HG02870 (cell line): Measurements from ENCODE around the gene DNAH2.
"Not testable (repeated sequence)": the region's sequence is repeated elsewhere in the genome, so short reads cannot be mapped to it uniquely, and the experiment has no call there.

Experiments
- ATAC-seq: cut with Tn5 transposase; IDR thresholded peaks from one replicate; pipeline ENCODE4 v1.9.1; 2021; ENCODE audit warnings: mild to moderate bottlenecking, moderate library complexity; ENCODE audit not compliant: unreplicated experiment

The DNAH2 gene

DNA sequence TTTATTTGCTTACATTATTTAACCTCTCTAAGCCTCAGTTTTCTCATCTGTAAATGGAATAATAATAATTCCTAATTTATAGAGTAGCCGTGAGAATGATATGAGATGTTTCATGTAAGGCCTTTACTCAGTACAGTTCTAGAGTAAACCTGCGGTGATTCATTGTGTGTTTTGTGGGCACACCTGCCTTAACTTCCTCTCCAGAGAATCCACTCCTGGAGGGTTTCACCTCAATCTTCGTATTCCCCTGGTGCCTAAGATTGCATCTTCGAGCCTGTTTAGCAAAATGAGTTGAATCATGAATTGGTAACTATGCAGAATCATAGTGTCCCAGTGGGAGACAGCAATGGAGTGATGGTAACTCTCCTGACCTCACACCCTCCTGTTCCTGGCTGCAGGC is 52.3 kb downstream of the DNAH2 start:
- ATAC-seq = no peak

- no peak for ATAC-seq
Observed at GRCh38 chr17:7774055-7774521, 56.5 kb downstream of the DNAH2 start.

- ATAC-seq = no peak
Observed at GRCh38 chr17:7775051-7775450, 57.5 kb downstream of the DNAH2 start.

GRCh38 chr17:7777017-7777416 is 59.5 kb downstream of the DNAH2 start:
- no peak for ATAC-seq

DNA sequence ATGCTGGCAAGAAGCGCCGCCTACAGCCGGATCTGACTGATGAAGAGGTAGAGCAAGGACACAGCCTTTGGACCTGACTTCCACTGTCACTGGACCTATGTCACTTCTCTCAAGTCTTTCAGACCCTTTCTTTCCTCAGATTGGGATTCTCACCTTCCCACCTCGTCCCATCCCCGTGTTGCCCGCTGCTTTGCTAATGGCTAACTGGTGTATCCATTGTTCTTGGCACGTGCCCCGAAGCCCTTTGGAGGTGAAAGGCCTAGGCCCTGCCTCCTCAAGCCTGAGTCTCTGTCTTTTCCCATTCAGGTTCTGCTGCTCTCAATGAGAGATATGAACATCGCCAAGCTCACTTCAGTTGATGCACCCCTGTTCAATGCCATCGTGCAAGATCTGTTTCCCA is 63.2 kb downstream of the DNAH2 start:
- no peak for ATAC-seq

GRCh38 chr17:7781429-7781828 is 63.9 kb downstream of the DNAH2 start:
- ATAC-seq = no peak

DNA sequence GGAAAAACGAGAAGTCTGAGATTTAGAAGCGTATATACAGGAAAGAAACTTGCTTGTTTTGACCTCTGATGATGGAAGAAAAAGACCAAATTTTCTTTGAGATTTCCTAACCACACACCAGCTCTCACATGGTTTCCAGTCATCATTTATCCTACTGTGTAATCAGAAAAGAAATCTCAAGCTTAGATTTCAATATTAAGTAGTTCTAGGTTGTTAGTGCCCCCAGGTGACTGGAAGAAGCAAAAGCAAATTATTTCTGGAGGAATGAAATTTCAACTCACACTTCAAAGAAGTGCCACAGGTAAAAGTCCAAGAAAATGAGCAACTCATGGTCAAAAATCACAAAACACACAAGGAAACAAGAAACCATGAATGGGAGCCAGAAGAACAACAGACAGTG is 64.7 kb downstream of the DNAH2 start:
- ATAC-seq = no peak

- ATAC-seq = no peak
Observed at GRCh38 chr17:7786866-7787265, 69.3 kb downstream of the DNAH2 start.

GRCh38 chr17:7789131-7789530 is 71.6 kb downstream of the DNAH2 start:
- ATAC-seq = no peak

DNA sequence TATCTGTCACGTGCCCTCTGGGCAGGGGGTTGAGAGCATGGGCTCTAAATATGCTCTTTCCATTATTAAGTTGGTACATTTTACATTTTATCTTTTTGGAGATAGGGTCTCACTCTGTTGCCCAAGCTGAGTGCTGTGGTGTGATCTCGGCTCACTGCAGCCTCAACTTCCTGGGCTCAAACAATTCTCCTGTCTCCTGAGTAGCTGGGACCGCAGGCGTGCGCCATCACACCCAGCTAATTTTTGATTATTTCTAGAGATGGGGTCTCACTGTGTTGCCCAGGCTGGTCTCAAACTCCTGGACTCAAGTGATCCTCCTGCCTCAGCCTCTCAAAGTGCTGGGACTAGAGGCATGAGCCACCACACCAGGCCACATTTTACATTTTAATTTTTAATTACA is 72.6 kb downstream of the DNAH2 start:
- no peak for ATAC-seq

DNA sequence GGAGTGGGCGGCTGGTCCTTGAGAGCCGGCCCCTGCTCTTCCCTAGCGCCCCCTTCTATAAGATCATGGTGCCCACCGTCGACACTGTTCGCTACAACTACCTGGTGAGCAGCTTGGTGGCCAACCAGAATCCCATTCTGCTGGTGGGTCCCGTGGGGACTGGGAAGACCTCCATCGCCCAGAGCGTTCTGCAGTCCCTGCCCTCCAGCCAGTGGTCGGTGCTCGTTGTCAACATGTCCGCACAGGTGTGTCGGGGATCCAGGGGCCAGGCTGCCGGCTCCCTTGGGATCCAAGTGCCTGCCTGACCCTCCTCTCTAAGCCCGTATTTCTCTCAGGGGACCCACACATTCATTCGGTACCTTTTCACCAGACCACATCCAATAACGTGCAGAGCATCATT is 75.1 kb downstream of the DNAH2 start:
- ATAC-seq = no peak

DNA sequence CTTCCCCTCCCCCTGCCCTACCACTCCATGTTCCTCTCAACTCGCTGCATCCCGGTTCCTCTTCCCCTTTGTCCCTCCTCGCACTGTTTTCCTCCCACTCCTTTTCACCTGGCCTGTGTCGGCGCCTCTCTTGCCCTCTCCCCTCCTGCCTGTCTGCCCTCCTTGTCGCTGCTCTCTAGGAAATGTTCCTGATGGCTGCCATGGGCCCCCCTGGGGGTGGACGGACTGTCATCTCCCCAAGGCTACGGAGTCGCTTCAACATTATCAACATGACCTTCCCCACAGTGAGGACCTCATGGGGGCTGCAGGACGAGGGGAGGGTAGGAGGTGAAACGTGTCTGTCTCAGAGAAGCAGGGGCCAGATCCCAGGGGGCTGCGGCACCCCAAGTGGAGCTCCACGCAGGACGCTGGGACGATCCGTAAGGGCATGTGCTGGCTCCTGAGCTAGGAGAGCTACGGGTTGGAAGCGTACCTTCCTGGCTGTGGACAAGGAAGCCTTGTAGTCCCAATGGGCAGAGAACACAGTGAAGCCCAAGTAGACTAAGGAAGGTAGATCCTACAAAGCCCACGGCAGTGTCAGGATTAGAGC is 76.6 kb downstream of the DNAH2 start:
- ATAC-seq = no peak

- ATAC-seq = no peak
Observed at GRCh38 chr17:7797976-7798375, 80.4 kb downstream of the DNAH2 start.

GRCh38 chr17:7798839-7799238 is 81.3 kb downstream of the DNAH2 start:
- no peak for ATAC-seq

DNA sequence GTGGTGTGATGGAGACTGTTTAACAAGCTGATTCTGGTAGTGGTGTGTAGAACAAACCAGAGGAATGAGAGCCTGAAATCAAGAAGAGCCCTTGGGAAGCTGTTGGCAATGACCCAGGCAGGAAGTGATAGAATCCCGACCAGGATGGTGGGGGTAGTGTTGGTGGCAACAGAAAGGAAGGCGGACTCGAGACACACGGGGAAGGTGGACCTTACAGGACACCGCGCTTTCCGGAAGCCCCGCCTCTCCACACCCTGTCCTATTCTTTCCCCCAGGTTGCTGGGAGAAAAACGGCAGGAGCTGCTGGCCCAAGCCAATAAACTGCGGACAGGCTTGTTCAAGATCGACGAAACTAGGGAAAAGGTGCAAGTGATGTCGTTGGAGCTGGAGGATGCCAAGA is 86.4 kb downstream of the DNAH2 start:
- no peak for ATAC-seq

- no peak for ATAC-seq
Observed at GRCh38 chr17:7806587-7806986, 89.0 kb downstream of the DNAH2 start.

DNA sequence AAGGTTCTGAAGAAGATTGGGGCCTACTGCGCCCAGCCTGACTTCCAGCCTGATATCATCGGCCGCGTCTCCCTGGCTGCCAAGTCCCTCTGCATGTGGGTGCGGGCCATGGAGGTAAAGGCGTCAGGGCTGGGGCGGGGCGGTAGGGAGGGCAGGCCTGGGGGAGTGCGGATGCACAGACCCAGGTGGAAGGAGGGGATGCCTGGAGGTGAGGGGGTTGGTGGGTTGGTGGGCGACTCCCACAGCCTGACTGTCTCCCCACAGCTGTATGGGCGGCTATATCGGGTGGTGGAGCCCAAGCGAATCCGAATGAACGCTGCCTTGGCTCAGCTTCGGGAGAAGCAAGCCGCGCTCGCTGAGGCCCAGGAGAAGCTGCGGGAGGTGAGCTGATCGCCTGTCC is 89.7 kb downstream of the DNAH2 start:
- ATAC-seq = no peak

- ATAC-seq = no peak
Observed at GRCh38 chr17:7809086-7809790, 91.7 kb downstream of the DNAH2 start.

GRCh38 chr17:7809791-7810343 is 92.3 kb downstream of the DNAH2 start:
- not testable (repeated sequence) for ATAC-seq

DNA sequence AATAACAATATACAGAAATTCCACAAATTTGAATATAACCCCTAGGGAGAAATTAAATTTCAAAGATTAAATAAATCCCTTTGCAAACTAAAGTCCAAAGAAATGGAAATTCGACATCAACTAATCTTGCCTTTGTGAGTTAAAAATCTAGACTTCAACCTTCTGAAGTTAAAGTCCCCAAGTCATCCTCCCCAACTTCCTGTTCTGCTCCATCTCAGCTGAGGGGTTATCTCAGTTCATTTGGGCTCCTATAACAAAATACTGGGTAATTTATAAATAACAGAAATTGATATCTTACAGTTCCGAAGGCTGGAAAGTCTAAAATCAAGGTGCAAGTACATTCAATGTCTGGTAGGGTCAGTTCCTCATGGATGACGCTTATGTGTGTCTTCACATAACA is 93.7 kb downstream of the DNAH2 start:
- ATAC-seq = no peak

DNA sequence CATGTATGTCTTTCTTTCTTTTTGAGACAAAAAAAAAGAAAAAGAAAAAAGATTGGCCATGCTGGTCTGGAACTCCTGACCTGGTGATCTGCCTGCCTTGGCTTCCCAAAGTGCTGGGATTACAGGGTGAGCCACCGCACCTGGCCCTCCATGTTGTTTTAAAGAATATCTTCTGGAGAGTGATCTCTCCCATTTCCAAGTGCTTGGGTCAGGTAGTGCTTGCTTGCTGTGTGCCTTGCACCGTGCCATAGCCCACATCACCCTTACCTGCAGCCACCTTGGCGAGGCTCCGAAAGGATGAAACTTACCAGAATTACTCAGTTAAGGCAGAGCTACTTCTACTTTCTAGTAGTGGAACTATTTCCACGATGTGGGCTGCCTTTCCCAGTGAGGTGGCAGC is 97.4 kb downstream of the DNAH2 start:
- ATAC-seq = no peak

DNA sequence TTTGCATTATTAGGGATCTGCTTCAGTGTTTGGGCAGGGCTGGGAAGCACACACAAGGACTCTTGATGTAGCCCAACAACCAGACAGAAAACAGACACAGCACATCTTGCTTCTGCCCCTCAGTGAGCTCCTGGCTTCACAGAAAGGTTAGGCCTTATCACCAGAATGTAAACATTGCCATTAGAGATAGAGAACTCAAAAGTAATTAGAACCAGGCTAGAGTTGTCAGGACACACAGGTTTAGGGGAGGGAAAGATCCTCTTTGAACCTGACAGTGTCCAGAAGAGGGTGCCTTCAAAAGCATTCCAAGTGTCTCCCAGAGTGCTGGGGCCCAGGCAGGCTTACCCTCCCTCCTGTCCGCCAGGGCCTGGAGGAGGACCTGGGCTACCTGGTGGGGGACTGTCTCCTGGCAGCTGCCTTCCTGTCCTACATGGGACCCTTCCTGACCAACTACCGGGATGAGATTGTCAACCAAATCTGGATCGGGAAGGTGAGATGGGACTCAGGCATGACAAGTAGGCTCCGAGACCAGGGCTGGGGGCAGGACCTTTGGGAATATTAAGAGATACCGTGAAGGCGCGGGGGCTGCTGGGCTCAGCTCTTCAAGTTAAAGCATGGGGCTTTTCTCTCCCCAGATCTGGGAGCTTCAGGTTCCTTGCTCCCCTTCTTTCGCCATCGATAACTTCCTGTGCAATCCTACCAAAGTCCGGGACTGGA is 99.5 kb downstream of the DNAH2 start:
- ATAC-seq = no peak
